GM18519 (cell line): Measurements from ENCODE around the gene PROM1.

Source experiments
- ATAC-seq: cut with Tn5 transposase; IDR thresholded peaks from one replicate; pipeline ENCODE4 v1.9.1; 2021; ENCODE audit warnings: mild to moderate bottlenecking, moderate library complexity; ENCODE audit not compliant: unreplicated experiment, low FRiP score

Gene PROM1

DNA sequence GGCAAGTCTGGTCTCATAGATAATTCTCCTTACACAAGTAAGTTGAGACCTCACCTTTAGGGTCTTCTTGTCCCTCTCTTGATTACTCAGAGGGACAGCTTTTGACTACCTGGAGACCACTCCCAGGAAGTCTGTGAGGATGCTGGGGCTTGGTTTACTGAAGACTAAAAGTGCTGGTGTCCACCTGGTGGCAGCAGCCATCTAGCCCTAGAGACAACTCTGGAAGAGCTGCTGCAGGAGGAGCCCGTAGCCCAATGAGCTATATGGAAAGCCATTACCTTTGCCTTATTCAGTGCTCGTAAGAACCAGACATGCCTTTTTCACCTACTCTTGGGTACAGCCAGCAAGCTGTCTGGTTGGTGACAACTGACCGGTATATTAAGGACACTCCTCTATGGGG, 128.2 kb downstream of the PROM1 start:
- no peak for ATAC-seq

DNA sequence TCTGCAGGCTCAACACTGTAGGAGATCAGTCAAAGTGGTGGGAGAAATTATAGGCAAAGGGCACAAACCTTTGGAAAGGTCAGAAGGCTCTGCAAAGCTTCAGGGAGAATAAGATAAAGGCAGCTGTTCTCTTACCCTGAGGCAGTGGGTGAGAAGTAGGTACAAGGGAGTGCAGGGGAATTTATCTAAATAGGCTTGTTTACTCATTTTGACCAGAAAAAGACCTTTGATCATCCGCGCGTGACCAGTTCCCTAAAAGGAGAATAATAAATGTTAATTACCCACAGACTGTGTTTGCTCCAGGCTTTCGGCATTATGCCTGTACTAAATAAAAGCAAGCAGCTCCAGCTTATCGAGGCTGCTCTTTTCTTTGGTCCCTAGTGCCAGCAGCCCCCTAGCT, 130.2 kb downstream of the PROM1 start:
- no peak for ATAC-seq

- ATAC-seq = no peak
These were observed 132.0 kb downstream of the PROM1 start for GRCh38 chr4:15951781-15952180.

GRCh38 chr4:15948826-15949225, 135.0 kb downstream of the PROM1 start:
- ATAC-seq = no peak

DNA sequence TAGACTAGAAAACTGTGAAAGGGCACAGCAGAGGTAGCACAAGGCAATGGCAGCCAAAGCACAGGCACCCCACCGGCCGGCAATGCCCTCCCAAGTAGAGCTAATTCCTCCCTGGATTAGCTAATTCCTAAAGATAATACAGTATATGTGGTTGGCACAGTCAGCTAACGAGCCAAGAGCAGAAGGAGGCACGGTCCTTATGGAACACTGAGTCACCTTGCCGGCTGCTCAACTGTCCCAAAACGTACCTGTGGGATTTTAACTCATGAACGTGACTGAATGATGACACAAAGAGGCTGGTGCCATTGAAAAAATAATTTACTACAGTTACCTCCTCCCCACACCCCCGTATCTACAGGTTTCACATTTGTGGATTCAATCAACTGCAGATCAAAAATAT, 136.1 kb downstream of the PROM1 start:
- ATAC-seq = no peak

DNA sequence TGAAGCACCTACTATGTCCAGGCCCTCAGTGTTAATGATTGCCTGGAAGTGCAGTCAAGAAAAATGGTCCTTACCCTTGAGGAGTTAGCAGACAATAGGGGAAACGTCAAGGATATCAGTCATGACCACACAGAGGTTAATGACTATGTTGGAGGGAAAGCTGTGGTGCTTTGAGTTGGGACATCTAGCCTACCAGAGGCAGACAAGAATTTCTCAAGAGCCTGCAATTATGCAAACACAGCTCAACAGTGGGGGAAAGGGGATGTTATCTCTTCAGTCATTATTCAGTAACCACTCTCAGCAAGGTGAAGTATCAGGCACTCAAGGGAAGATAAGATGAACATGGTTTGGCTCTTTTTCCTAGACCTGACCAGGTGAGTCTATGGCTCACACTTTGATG, 138.3 kb downstream of the PROM1 start:
- ATAC-seq = no peak

GRCh38 chr4:15944895-15945294, 138.9 kb downstream of the PROM1 start:
- no peak for ATAC-seq

GRCh38 chr4:15942283-15942682, 141.5 kb downstream of the PROM1 start:
- ATAC-seq = no peak

- no peak for ATAC-seq
These were observed 145.2 kb downstream of the PROM1 start, which contains the start of gene FGFBP1 for GRCh38 chr4:15938640-15939039. TSS of gene FGFBP1 (minus strand) at chr4:15938740. CDS start at chr4:15936632, 2,108 bp downstream.

GRCh38 chr4:15938182-15938581, 145.6 kb downstream of the PROM1 start:
- no peak for ATAC-seq

- ATAC-seq = no peak
These were observed 147.3 kb downstream of the PROM1 start for GRCh38 chr4:15936495-15936894.

DNA sequence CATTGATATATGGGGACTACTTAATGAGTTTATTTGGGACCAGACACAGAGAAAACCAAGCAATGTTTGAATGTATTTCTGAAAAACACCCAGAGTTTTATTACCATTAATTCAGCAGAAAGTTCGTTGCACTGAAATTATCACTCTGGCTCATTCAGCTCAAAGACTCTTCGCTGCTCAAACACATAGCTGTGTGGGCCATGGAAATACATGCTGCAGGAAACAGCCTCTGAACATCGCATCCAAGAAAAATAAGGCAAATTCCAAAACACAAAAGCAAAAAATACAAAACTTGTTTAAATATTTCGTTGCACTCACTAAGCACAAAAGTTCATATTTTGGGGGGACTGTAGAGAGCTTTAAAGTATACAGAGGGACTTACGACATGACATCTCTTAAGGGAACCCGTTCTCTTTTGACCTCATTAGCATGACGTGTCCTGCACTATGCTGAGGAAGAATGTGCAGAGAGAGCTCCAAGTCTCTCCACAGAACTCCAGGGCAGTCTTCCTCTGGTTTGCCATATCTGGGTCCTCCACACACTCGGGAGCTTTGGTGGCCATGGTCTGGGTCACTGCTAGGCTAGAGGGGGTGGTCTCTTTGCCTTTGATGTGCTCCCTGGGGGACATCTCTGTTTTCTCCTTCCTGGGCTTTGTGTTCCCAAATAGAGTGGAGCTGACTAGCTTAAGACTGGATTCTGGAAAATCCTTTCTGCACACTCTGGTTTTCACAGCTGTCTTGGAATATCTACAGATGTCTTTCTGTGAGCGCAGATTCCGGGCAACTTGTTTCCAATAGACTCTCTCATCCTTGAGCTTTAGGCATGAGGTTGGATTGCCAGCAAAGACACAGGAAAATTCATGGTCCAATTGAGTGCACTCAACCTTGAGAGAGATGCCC, 148.1 kb downstream of the PROM1 start:
- ATAC-seq = no peak

GRCh38 chr4:15934259-15934658, 149.6 kb downstream of the PROM1 start:
- ATAC-seq = no peak

GRCh38 chr4:15931451-15932210, 152.2 kb downstream of the PROM1 start:
- no peak for ATAC-seq

GRCh38 chr4:15930314-15930713, 153.5 kb downstream of the PROM1 start:
- no peak for ATAC-seq

GRCh38 chr4:15929540-15929939, 154.3 kb downstream of the PROM1 start:
- ATAC-seq = no peak

DNA sequence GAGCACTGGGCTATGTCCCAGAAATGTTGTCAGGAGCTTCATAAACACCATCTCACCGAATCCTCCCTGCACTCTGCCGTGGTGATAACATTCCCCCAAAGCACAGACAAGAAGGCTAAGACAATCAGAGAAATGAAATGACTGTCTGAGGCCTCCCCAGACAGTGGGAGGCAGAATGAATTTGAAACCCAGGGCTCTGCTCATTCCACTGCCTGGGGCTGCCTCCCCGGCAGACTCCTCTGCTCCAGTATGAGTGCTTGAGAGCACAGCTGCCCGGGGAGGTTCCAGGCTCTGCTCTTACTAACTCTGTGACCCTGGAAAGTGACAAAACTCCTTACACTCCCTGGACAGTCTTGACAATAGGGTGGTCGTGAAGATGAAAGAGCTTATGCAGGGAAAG, 154.9 kb downstream of the PROM1 start:
- ATAC-seq = no peak

DNA sequence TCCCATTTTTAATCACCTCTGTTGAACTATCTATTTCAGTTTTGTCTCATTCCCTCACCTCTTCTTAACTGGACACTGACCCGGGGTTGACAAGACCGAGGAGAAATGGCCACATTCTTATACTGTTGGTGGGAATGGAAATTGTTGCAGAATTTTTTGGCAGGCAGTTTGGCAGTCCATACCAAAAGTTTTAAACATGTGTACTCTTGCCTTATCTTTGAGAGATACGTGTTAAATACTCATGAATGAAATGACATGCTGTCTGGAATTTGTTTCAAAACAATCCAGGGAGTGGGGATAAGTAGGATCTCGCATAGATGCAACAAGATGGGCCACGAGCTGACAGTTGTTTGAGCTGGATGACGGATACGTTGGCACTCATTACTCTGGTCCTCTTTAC, 157.3 kb downstream of the PROM1 start:
- no peak for ATAC-seq

DNA sequence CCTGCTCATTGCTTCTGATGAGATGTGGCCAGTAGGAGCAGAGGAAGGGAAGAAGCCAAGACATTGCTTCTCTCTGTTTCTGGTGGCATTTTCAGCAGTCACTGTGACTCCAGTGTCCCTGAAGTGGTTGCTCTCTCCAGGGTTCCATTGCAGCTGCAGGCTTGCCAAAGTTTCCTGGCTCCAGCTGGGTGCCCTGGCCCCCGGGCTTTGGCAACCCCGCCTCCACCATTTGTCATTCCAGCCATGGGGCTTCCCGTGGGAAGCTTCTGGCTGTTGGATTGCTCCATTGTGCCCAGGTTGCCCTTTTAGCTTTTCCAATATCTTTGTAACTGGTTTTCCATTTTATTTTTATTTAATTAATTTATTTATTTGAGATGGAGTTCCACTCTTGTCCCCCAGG, 158.0 kb downstream of the PROM1 start:
- no peak for ATAC-seq

DNA sequence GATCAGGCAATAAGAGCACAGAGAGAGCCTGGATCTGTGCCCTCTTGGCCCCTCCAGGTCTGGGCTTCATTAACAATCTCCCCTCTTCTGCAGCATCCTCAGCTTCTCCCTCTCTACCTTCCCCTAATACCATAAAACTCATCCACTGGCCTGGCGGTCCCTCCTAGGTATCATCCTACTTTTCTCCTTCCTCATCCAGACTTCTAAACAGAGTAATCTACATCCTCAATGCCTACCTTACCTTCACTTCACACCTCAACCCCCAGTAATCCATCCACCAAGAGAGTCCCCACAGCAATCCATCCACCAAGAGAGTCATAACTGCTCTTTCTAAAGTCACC, 162.3 kb downstream of the PROM1 start:
- ATAC-seq = no peak

DNA sequence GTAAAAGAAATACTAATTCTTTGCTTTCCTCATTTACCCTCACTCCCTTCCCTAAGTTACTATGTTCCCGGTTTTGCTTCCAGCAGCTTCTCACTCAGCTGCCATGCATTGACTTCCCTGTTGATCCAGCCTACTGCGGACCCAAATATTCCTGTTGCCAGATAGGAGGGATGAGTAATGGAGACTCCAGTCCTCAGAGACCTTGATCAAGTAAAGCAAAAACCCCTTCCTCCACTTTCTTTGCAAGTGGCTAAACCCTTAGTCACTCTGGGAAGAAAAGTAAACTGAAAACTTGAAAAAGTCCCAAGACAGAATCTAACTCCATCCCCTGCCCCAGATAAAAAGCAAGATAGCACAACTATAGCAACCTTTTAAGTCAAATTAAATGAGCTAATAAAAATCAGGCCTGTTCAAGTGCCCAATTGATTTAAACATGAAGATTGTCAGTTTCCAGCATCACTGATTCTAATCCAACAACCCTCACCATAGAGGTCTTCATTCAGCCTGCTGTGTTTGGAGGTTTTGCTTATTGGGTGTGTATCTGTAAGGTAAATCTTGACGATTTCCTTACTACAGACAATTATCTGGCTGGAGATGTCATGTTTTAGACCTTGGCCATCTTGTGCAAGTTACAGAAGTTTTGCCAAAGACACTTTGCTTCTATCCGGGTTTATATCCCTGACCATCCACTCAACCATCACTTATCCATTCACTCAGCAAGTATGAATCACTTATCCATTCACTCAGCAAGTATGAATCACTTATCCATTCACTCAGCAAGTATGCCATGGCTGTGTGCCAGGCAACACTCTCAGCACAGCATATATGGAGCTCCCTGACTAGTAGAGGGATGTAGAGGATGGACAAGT, 162.9 kb downstream of the PROM1 start:
- ATAC-seq = no peak
